Right renal cortex interstitium (tissue), 3 donors: ENCODE results near the gene SUN5. TPM values are rescaled to one million over a fixed set of nuclear protein-coding genes. Genes with fewer than 3 reads are reported as not detected.
"Not testable (repeated sequence)": the region's sequence is repeated elsewhere in the genome, so short reads cannot be mapped to it uniquely, and the experiment has no call there.

ENCODE experiments used
- DNase-seq, 3 donors: peaks; one replicate each; pipeline ENCODE4 v3.0.0-alpha.2; 2013; ENCODE audit warnings: low read depth in 3 of 3, low spot score in 2 of 3
- polyA plus RNA-seq, 3 donors: library from polyadenylated mRNA; unstranded; fragments of 120-200 nt; gene quantifications; one replicate each; pipeline ENCODE4 v1.2.1, GENCODE V29; 2013; ENCODE audit not compliant: insufficient read length in 3 of 3

Gene SUN5
- polyA plus RNA-seq, 3 donors, result not detected

DNA sequence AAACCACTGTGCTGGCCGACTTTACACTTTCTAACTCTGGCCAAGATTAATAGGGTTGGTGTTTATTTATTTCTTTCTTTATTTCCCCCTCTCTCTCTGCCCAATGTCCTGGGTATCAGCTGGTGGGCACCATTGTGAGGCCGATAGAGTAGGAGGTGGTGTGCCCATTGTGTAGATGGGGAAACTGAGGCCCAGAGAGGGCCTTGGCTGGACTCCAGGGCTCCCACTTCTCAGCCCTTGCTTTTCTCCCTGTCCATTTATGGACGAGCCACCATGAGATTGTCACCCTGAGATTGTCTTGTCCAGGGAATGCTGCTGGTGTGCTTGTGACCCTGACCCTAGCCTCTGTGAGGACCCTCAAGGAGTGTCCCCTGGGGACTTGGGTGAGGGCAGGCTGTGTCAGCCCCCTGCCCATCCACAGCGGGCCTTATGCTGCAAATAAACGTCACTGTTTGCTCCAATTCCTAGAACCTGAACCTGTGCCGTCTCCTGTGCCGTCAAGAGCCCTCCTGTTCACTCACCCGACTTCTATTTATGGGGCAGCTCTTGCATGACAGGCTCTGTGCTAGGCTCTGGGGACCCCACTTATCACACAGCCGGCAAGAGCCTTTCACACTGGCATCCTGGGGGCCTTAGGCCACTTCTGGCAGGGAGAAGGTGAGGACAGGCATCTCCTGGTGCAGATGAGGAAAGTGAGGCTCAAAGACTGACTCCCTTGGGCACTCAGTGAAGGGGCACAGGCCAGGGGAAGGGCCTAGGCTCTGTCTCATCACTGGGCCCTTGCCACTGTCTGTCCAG is 24.8 kb downstream of the SUN5 start:
- no peak for DNase-seq

- DNase-seq, result no peak
Measured at GRCh38 chr20:32978009-32978335, 26.3 kb downstream of the SUN5 start.

GRCh38 chr20:32977281-32978008 is 26.8 kb downstream of the SUN5 start:
- no peak for DNase-seq

DNA sequence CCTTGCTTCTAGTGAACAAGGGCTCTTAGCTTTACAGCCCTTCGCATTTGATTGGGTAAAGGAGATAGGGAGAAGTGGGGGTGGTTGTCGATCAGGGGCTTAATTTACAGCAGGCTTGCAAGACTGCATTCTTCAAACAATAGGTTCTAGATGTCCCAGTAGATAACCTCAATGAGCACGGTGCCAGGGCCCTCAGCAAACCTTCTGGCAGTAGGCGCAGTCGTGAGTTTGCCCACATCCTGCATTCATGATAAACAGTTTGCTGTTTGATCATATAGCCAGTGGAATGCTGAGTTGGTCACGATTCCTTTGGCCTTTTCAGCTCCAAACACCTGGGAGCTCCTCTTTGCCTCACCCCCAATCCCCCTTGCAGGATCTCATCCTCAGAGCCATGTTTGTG is 27.5 kb downstream of the SUN5 start:
- DNase-seq, result no peak

- DNase-seq, result no peak
Measured at GRCh38 chr20:32975698-32976674, 28.2 kb downstream of the SUN5 start.

DNA sequence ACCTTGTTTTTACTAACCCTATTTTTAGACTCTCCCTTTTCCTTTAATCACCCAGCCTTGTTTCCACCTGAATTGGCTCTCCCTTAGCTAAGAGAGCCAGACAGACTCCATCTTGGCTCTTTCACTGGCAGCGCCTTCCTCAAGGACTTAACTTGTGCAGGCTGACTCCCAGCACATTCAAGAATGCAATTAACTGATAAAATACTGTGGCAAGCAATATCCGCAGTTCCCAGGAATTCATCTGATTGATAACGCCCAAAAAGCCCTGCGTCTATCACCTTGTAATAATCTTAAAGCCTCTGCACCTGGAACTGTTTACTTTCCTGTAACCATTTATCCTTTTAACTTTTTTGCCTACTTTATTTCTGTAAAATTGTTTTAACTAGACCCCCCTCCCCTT is 29.1 kb downstream of the SUN5 start:
- DNase-seq, result not testable (repeated sequence)

DNA sequence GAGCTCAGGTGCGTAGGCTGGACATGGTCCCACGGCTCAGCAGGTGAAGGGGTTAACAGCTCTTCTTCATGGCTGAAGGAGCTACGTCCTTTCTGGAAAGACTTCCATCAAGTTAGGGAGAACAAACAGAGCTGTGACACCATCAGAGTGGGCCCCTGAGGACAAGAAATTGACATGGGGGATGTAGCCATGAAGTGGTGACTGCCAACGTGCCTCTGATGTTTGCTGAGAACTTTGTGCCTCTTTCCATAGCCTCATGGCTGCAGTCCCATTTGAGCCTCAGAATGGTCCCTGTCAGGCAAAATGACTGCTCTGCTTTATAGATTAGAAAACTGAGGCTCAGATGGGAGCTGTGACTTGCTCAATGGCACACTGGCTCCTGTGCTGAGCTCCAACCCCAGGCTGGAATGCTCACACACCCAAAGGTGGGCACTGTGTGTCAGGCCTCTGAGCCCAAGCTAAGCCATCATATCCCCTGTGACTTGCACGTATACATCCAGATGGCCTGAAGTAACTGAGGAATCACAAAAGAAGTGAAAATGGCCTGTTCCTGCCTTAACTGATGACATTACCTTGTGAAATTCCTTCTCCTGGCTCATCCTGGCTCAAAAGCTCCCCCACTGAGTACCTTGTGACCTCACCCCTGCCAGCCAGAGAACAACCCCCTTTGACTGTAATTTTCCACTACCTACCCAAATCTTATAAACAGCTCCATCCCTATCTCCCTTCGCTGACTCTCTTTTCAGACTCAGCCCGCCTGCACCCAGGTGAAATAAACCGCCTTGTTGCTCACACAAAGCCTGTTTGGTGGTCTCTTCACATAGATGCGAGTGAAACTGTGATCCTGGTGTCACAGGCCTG is 29.8 kb downstream of the SUN5 start:
- DNase-seq, result not testable (repeated sequence)

DNA sequence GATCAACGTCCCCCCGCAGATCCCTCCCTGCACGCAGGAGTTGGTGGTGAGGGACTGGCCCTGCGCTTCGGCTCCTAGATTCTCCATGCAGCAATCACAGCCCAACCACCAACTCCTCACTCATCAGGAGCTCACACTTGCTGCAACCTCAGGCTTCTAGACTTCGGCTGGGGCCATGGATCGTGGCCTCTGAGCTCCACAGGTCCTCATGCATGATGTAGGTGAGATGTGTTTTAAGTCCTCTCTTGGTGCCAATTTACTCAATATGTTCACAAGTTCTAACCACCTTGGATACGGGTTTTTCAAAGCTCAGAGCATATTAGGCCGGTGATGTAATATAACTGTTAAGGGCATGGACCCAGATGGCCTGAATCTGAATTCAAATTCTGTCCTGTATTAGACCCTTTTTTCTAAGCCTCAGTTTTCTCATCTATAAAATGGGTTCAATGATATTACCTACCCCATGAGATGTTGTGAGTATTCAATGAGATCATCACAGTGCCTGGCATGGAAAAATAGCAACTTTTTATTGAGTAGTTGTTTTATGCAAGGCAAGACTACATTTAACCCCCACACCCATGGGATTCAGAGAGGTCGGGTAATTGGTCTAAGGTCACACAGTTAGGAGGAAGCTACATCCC is 31.0 kb downstream of the SUN5 start:
- no peak for DNase-seq

DNA sequence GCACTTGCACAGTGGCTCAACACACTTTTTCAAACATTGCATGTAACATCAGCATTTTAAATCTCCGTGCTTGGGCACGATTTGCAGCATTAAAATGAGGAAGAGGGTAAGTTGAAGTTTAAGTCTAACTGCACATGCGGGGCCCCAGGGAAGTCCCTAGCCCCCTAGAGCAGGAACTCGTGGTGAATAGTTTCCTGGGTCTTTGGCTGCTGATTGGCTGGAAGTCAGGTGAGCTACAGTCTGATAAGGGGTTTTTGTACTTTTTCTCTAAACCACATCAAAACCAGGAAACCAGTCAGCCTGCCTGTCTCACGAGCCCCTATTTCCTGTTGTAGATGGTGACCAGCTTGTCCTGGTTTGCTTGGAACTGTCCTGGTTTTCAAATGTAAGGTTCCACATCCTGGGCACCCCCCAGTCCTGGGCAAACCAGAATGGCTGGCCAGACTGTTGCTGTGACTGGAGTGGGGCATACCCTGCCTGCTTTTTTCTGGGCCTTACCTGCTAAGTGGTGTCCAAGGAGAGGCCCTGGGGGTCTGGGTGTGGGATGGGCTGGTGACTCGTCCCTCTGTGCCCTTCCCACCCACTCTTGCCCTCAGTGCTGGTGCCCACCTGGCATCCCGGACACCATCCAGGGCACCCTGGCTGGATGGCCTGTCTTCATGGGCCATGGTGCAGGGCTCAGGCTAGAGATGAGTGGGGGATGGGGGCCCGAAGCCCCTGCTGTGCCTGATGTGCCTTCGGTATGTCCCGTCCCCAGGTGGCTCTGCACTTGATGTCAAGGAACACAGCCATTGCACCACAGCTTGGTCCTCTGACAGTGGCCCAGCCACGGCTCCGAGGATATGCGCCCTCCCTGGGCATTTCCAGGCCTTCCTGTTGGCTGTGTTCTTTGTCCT is 31.8 kb downstream of the SUN5 start:
- DNase-seq, result no peak

DNA sequence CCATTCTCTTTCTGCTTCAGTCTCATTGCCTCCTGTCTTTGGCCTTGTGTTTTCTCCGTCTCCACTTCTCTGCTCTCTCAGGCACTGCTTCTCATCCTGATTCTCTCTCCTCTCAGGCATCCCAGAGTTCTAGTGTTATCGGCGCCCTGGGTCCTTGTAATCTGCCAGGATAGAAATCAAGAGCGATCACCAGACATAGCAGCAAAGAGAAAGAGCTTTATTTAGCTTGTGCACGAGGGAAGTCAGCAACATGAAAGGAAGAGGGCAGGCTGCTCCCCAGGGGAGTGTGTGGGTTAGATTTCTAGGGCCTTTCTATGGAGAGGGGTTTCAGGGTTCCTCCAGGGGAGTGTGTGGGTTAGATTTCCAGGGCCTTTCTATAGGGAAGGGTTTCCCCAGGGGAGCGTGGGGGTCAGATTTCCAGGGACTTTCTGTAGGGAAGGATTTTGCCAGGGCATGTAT is 32.5 kb downstream of the SUN5 start:
- no peak for DNase-seq

GRCh38 chr20:32970973-32971300 is 33.3 kb downstream of the SUN5 start:
- DNase-seq, result no peak

- DNase-seq, result no peak
Measured at GRCh38 chr20:32970115-32970972, 33.9 kb downstream of the SUN5 start.

GRCh38 chr20:32969356-32970114 is 34.7 kb downstream of the SUN5 start:
- DNase-seq, result no peak

GRCh38 chr20:32968478-32969241 is 35.6 kb downstream of the SUN5 start:
- no peak for DNase-seq

DNA sequence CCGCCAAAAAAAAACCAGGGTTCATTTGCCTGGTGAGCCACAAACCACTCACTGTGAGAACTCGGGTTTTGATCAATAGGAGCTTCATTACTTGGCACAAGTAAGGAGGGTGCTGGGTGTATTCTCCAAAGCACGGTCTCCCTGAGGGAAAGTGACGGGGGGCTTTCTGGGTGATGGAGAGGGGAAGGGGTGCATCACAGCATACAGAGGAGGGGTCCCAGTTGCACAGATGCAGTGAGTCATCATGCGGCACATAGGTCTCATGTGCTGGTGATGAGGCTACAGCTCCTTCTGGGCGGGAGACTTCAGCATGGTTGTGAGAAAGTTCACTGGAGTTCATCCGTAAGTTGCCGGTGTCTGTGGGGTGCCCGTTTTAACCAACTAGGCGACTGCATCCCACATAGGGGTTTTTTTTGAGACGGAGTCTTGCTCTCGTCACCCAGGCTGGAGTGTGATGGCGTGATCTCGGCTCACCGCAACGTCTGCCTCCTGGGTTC is 36.2 kb downstream of the SUN5 start:
- no peak for DNase-seq
